Choroid plexus epithelial cell (primary cell): Measurements from ENCODE around the gene SLITRK3.

Experiments used
- DNase-seq: peaks from one replicate; pipeline ENCODE4 v3.0.0-alpha.2; 2010; ENCODE audit warnings: low read depth
- H3K4me3 ChIP-seq: 2 replicates; pipeline ENCODE4 v1.5.1; 2011; ENCODE audit warnings: low read depth, mild to moderate bottlenecking, control low read depth, low read length, moderate library complexity
- TF ChIP-seq, protein P1 (sequence below): conservative IDR thresholded peaks from 2 replicates; pipeline ENCODE4 v1.5.1; 2011; ENCODE audit warnings: low read depth, mild to moderate bottlenecking, control low read depth, inconsistent platforms, low read length, moderate library complexity

Gene SLITRK3

DNA sequence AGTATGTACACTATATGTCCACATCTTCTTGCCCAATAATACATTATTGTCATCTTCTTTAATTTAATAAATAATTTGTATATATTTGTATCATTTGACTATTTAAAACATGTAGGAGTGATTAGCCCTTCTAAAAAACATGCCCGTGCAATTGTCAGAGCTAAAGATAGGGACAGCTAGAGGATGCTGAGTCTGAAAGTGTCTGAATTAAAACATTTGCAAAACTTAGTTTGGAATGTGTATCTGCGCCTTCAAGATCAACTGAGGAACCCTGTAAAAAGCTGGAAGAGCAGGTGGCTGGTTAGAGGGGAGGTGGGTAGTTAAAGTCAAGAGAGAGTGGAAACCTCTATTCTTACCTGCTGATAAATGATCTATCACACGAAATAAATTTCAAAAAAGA, 4.7 kb downstream of the SLITRK3 start:
- TF ChIP-seq, protein P1, sequence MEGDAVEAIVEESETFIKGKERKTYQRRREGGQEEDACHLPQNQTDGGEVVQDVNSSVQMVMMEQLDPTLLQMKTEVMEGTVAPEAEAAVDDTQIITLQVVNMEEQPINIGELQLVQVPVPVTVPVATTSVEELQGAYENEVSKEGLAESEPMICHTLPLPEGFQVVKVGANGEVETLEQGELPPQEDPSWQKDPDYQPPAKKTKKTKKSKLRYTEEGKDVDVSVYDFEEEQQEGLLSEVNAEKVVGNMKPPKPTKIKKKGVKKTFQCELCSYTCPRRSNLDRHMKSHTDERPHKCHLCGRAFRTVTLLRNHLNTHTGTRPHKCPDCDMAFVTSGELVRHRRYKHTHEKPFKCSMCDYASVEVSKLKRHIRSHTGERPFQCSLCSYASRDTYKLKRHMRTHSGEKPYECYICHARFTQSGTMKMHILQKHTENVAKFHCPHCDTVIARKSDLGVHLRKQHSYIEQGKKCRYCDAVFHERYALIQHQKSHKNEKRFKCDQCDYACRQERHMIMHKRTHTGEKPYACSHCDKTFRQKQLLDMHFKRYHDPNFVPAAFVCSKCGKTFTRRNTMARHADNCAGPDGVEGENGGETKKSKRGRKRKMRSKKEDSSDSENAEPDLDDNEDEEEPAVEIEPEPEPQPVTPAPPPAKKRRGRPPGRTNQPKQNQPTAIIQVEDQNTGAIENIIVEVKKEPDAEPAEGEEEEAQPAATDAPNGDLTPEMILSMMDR, result no peak
- no peak overlapping the region for H3K4me3 ChIP-seq
- no peak for DNase-seq

DNA sequence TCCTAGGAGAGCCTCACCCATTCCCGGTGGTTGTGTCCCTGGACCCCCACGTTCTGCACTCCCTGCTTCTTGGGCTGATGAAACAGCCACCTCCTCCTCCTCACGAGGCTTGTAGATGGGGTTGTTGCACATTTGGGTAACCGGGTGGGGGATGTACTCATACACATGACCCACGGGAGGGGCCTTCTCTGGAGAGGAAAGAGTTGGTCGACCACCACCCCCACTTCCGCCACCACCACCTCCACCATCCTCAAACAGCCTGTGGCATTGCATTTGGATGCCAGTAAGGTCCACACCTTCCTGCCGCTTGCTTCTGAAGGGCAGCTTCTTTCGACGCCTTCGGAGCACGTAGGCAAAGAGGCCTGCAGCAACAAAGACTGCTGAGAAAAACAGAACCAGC, 7.7 kb downstream of the SLITRK3 start:
- no peak overlapping the region for H3K4me3 ChIP-seq
- TF ChIP-seq, protein P1, result no peak
- no peak for DNase-seq

DNA sequence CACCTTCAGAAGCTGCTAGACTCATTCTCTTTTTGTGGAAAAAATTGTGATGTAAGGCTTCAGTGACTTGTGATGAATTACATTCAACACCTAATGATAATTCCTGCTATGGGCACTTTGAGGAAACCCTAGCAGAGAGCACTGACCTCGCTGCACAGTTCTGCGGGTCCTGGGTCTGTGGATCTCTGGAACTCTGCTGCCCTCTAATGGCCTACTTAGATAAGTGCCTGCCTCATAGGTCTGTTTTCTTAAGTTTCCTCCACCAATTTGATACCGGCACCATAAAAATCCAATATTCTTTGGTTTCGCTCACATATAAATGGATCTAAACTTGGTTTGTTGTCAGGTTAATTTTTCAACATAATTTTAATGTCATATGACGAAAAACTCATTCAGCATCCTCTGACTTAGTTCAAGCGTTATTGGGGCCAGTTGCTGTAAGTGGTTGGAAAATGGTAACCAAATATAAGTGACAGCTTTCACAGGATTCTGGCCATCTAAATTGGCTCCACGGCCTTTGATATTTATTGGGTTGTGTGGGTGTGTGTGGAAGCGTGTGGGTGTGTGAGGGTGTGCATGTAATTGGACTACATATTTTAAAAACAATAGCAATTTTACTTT, 10.4 kb downstream of the SLITRK3 start:
- DNase-seq, result peak; percentile 76
- TF ChIP-seq, protein P1, result peak; percentile 97
- no peak overlapping the region for H3K4me3 ChIP-seq

DNA sequence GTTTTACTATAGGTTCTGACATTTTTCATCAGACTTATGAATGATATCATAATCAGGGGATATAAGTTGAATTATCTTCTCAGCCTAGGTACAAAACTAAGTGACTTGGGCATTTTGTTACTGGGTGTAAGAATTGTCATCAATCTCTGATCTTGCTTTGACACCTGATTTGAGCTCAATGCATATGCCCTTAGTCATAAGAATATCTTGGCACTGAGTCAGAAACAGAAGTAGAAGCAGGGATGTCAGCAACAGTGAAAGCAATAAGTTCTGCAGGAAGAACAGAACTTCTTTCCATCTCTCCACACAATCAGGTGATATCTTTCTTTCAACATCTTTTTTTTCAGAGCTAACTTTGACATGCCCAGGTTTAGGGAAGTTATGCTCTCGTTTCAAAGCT, 14.6 kb downstream of the SLITRK3 start:
- DNase-seq, result no peak
- H3K4me3 ChIP-seq, result no peak overlapping the region
- TF ChIP-seq, protein P1, result no peak

DNA sequence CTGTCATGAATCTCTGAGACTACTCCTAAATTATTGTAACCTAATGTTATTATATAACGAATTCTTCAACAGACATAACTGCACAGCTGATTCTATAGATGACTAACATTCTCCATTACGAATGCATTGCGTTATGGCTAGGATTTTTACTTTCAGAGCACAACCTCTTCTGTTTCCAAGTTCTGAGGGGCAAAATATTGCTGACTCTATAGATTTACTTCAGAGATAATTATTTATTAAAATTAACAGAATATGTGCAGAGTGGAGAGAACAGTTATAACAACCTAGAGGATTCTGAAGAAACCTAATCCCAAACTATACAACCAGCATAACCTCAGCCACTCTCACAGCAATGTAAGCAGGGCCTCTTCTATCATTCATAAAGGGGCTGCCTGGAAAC, 25.9 kb downstream of the SLITRK3 start:
- H3K4me3 ChIP-seq, result no peak overlapping the region
- TF ChIP-seq, protein P1, result no peak
- no peak for DNase-seq

DNA sequence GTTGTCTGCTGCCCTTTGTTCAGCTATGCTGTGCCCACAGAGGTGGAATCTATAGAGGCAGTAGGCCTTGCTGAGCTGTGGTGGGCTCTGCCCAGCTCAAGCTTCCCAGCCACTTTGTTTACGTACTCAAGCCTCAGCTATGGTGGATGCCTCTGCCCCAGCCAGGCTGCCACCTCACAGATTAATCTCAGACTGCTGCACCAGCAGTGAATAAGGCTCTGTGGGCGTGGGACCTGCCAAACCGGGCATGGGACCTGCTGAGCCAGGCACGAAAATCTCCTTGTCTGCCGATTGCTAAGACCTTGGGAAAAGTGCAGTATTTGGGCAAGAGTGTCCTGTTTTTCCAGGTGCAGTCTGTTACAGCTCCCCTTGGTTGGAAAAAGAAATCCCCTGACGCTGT, 26.8 kb downstream of the SLITRK3 start:
- TF ChIP-seq, protein P1, result no peak
- no peak for DNase-seq
- H3K4me3 ChIP-seq, result no peak overlapping the region

DNA sequence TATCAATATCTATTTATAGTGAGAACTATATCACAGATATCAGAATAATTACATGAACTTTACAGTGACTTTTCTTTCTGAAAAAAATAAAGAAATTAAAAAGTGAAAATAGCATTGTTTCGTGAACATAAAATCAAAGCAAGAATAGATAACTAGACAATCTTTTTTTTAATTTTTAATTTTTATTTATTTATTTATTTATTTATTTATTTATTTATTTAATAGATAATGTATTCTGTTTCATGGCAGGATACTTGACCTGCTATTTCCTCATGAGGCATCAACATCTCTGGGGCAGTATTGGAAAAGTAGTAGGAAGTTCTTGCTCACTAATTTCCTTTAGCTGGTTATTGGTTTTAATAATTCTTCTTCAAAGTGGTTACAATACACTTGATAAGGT, 33.3 kb downstream of the SLITRK3 start:
- no peak for DNase-seq
- TF ChIP-seq, protein P1, result no peak
- no peak overlapping the region for H3K4me3 ChIP-seq
